Neural progenitor cell (in vitro differentiated cells): ENCODE measurements around the gene EIF2AK3.

ENCODE experiments used
- CTCF ChIP-seq: fragments of 200-600 bp; sonication (generic); IDR thresholded peaks from 2 replicates; pipeline ENCODE4 v1.5.1; 2017; ENCODE audit warnings: antibody characterized with exemption, mild to moderate bottlenecking
- EZH2 ChIP-seq: fragments of 200-600 bp; sonication (generic); IDR thresholded peaks from 2 replicates; pipeline ENCODE4 v1.6.1; 2017; ENCODE audit warnings: antibody characterized with exemption, mild to moderate bottlenecking, moderate library complexity
- EZH2phosphoT487 ChIP-seq: fragments of 200-600 bp; sonication (generic); IDR thresholded peaks from 2 replicates; pipeline ENCODE4 v1.6.1; 2017; ENCODE audit warnings: antibody characterized with exemption

GRCh38 chr2:88600038-88600465, 27.2 kb downstream of the EIF2AK3 start:
- TF ChIP-seq EZH2 (no peak), CTCF (no peak), EZH2phosphoT487 (no peak)
